ENCODE measurements around the gene NDST1. TPM values are rescaled to one million over a fixed set of nuclear protein-coding genes. Genes with fewer than 3 reads are reported as not detected.

Gene NDST1
- total RNA-seq, 1 donor from 2014 or later: 132 TPM

DNA sequence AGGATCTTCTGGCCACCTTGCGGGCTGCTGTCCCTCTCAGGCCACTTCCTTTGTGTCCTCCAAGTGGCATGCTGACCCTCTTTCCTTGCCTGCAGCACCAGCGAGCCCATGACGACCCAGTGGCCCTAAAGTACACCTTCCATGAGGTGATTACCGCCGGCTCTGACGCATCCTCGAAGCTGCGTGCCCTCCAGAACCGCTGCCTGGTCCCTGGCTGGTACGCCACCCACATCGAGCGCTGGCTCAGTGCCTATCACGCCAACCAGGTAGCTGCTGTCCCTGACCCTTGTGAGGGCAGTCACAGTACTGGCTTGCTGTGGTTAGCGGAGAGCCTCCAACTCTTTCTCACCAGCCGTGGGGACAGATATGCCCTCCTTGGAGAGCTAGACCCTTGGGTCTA is 40.2 kb downstream of the NDST1 start:
- H3K36me3 Mint-ChIP-seq: peaks cover 47% of the 10 kb centered on the region
- no peaks in the 10 kb centered on the region for H3K27me3 Mint-ChIP-seq (ENCODE audit: low read depth)
- DNase-seq (ENCODE audit: low spot score in 2 of 2, unreplicated experiment in 2 of 2): no peak
- TF ChIP-seq, protein P1, sequence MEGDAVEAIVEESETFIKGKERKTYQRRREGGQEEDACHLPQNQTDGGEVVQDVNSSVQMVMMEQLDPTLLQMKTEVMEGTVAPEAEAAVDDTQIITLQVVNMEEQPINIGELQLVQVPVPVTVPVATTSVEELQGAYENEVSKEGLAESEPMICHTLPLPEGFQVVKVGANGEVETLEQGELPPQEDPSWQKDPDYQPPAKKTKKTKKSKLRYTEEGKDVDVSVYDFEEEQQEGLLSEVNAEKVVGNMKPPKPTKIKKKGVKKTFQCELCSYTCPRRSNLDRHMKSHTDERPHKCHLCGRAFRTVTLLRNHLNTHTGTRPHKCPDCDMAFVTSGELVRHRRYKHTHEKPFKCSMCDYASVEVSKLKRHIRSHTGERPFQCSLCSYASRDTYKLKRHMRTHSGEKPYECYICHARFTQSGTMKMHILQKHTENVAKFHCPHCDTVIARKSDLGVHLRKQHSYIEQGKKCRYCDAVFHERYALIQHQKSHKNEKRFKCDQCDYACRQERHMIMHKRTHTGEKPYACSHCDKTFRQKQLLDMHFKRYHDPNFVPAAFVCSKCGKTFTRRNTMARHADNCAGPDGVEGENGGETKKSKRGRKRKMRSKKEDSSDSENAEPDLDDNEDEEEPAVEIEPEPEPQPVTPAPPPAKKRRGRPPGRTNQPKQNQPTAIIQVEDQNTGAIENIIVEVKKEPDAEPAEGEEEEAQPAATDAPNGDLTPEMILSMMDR (IDR thresholded peaks at IDR 0.05; ENCODE audit: unreplicated experiment): no peak
- H3K4me3 Mint-ChIP-seq: no peak overlapping the region
- no peaks in the 10 kb centered on the region for H3K4me1 Mint-ChIP-seq
- no peak overlapping the region for H3K27ac Mint-ChIP-seq
- no peaks in the 10 kb centered on the region for H3K9me3 Mint-ChIP-seq

DNA sequence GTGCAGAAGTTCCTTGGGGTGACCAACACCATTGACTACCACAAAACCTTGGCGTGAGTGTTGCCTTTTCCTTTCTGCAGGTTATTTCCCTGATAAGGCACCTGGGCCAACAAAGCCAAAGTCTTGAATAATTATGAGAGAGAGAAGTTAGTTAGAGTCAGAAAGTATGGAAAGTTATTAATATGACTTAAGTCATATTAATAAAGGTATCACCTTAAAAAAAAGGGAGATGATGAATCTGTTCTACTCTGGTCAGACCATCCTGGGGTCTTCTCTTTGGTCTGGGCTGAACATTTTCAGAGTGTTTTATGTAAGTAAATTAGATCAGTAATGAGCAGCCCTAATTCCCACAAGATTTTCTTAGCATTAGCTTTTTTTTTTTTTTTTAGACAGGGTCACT is 41.8 kb downstream of the NDST1 start:
- no peak for DNase-seq (ENCODE audit: low spot score in 2 of 2, unreplicated experiment in 2 of 2)
- Mint-ChIP-seq H3K9me3 (no peaks in the 10 kb centered on the region), H3K27me3 (ENCODE audit: low read depth) (no peaks in the 10 kb centered on the region), H3K36me3 (peaks cover 42% of the 10 kb centered on the region), H3K27ac (no peak overlapping the region), H3K4me1 (no peaks in the 10 kb centered on the region), H3K4me3 (no peak overlapping the region)
- TF ChIP-seq, protein P1 (IDR thresholded peaks at IDR 0.05; ENCODE audit: unreplicated experiment): no peak

DNA sequence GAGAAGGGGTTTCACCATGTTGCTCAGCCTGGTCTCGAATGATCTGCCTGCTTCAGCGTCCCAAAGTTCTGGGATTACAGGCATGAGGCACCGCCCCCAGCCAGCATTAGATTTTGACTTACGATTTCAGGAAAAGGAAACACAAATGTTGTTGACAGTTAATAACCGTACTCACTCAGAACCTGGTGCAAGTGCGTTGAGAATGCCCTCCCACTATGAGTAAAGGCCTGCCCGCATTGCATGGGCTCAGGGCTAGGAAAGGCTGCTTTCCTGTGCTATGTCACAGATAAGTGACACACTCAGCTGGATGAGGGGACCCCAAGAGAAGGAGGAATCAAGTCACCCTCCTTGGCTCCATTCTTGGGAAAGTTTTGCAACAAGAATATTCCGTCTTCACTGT is 42.4 kb downstream of the NDST1 start:
- no peak overlapping the region for H3K27ac Mint-ChIP-seq
- no peaks in the 10 kb centered on the region for H3K9me3 Mint-ChIP-seq
- TF ChIP-seq, protein P1 (IDR thresholded peaks at IDR 0.05; ENCODE audit: unreplicated experiment): no peak
- H3K36me3 Mint-ChIP-seq: peaks cover 39% of the 10 kb centered on the region
- H3K4me3 Mint-ChIP-seq: no peak overlapping the region
- no peaks in the 10 kb centered on the region for H3K4me1 Mint-ChIP-seq
- no peaks in the 10 kb centered on the region for H3K27me3 Mint-ChIP-seq (ENCODE audit: low read depth)
- DNase-seq (ENCODE audit: low spot score in 2 of 2, unreplicated experiment in 2 of 2): no peak

DNA sequence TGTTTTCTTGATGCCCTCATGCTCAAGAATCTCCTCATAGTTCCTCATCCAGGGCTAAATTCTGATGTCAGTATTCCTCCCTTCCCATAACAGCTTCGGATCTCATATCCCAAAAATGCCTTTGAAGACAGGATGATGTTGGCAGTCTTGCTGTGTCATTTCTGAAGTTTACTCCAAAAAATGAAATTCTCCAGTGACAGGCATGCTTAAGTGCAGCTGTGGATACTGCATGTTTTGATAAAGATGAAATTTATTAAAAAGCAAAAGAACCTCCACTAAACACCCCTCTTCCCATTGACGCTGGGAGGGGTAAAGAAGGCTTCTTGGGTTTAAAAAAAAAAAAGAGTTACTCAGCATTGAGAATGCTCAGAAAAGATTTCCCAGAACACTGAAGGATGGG is 43.1 kb downstream of the NDST1 start:
- Mint-ChIP-seq H3K27me3 (ENCODE audit: low read depth) (no peaks in the 10 kb centered on the region), H3K36me3 (peaks cover 38% of the 10 kb centered on the region), H3K4me3 (no peak overlapping the region), H3K4me1 (no peaks in the 10 kb centered on the region), H3K9me3 (no peaks in the 10 kb centered on the region), H3K27ac (no peak overlapping the region)
- DNase-seq (ENCODE audit: low spot score in 2 of 2, unreplicated experiment in 2 of 2): no peak
- TF ChIP-seq, protein P1 (IDR thresholded peaks at IDR 0.05; ENCODE audit: unreplicated experiment): no peak

DNA sequence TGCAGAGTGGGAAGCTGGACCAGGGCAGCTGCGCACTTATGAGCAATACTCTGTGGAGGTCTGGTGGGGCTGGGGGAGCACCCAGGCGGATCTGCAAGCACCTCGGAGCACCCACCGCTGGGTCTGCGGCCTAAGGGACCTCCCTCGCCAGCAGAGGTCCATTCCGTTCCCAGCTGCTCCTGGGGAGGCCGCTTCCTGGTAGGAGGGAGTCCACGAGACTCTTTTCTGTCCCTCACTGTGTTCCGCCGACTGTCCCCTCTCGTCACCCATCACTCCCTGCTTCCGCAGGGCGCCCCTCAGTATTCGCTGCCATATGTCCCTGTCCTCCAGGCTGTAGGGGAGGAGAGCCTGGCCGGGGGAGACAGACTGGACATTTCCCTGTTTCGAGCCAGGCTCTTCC is 45.5 kb downstream of the NDST1 start:
- H3K4me1 Mint-ChIP-seq: no peaks in the 10 kb centered on the region
- TF ChIP-seq, protein P1 (IDR thresholded peaks at IDR 0.05; ENCODE audit: unreplicated experiment): no peak
- H3K36me3 Mint-ChIP-seq: peaks cover 33% of the 10 kb centered on the region
- H3K4me3 Mint-ChIP-seq: no peak overlapping the region
- H3K27me3 Mint-ChIP-seq (ENCODE audit: low read depth): no peaks in the 10 kb centered on the region
- H3K27ac Mint-ChIP-seq: no peak overlapping the region
- no peaks in the 10 kb centered on the region for H3K9me3 Mint-ChIP-seq
- DNase-seq (ENCODE audit: low spot score in 2 of 2, unreplicated experiment in 2 of 2): no peak

DNA sequence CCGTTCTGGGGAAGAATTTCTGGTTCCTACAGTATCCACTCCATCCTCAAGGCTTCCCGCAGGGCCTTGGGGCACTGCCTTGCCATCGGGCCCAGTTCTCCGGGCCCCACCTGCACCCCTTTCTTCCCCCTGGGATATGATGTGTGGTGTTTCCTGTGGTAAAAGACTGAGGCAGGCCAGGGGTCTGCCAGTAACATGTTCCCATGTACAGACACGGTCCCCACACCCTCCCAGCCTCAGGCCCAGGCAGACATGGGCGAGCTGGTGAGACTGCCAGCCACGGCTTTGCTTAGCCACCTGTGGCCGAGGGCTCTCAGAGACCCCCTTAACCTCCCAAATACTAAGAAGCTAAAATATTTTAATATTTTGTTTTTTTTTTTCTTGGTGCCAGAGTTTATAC is 46.0 kb downstream of the NDST1 start:
- Mint-ChIP-seq H3K9me3 (no peaks in the 10 kb centered on the region), H3K4me3 (no peak overlapping the region), H3K36me3 (peaks cover 33% of the 10 kb centered on the region), H3K27ac (no peak overlapping the region), H3K4me1 (no peaks in the 10 kb centered on the region), H3K27me3 (ENCODE audit: low read depth) (no peaks in the 10 kb centered on the region)
- TF ChIP-seq, protein P1 (IDR thresholded peaks at IDR 0.05; ENCODE audit: unreplicated experiment): no peak
- DNase-seq (ENCODE audit: low spot score in 2 of 2, unreplicated experiment in 2 of 2): no peak
